GM23338 (cell line): ENCODE results near the gene BCL2L13. TPM values are rescaled to one million over a fixed set of nuclear protein-coding genes. Genes with fewer than 3 reads are reported as not detected.

Source experiments
- ATAC-seq: fragments of 200-7000 bp; cut with Tn5 transposase; 3 replicates; pipeline ENCODE4 v1.9.1; 2020
- DNase-seq: peaks from one replicate; pipeline ENCODE4 v3.0.0-alpha.2; 2015; ENCODE audit warnings: low spot score
- H2AFZ ChIP-seq: fragments of 200-600 bp; sonication (generic); 2 replicates; pipeline ENCODE4 v1.8.0; 2016; ENCODE audit warnings: antibody characterized with exemption, mild to moderate bottlenecking, moderate library complexity
- H3F3A ChIP-seq: fragments of 200-600 bp; sonication (generic); replicated peaks from 2 replicates; pipeline ENCODE4 v1.8.0; 2017; ENCODE audit warnings: antibody characterized with exemption, mixed run types, low read depth
- H3K27ac ChIP-seq: fragments of 200-600 bp; sonication (generic); 2 replicates; pipeline ENCODE4 v1.6.1; 2016; ENCODE audit warnings: low read depth
- H3K27me3 ChIP-seq: fragments of 200-600 bp; sonication (generic); 2 replicates; pipeline ENCODE4 v1.8.0; 2016; ENCODE audit warnings: mild to moderate bottlenecking, mixed run types, moderate library complexity; ENCODE audit not compliant: insufficient read depth
- H3K36me3 ChIP-seq: fragments of 200-600 bp; sonication (generic); 2 replicates; pipeline ENCODE4 v1.8.0; 2016; ENCODE audit warnings: mild to moderate bottlenecking; ENCODE audit not compliant: insufficient read depth
- H3K4me1 ChIP-seq: fragments of 200-600 bp; sonication (generic); 2 replicates; pipeline ENCODE4 v1.8.0; 2016; ENCODE audit warnings: mild to moderate bottlenecking, moderate library complexity; ENCODE audit not compliant: insufficient read depth
- H3K4me2 ChIP-seq: fragments of 200-600 bp; sonication (generic); 2 replicates; pipeline ENCODE4 v1.7.1; 2017; ENCODE audit warnings: mixed run types
- H3K4me3 ChIP-seq: fragments of 200-600 bp; sonication (generic); 2 replicates; pipeline ENCODE4 v1.6.1; 2016; ENCODE audit warnings: mixed run types
- H3K79me2 ChIP-seq: fragments of 200-600 bp; sonication (generic); replicated peaks from 2 replicates; pipeline ENCODE4 v1.8.0; 2017; ENCODE audit warnings: mild to moderate bottlenecking; ENCODE audit not compliant: insufficient read depth
- H3K9me2 ChIP-seq: fragments of 200-600 bp; sonication (generic); 2 replicates; pipeline ENCODE4 v1.8.0; 2017; ENCODE audit not compliant: insufficient read depth
- H4K20me1 ChIP-seq: fragments of 200-600 bp; sonication (generic); replicated peaks from 2 replicates; pipeline ENCODE4 v1.8.0; 2017; ENCODE audit warnings: mild to moderate bottlenecking; ENCODE audit not compliant: insufficient read depth
- H3K27ac Mint-ChIP-seq: 2 replicates; pipeline ENCODE4 v1.8.0; 2020; ENCODE audit warnings: inconsistent platforms, mild to moderate bottlenecking, moderate library complexity, mixed read lengths
- H3K27me3 Mint-ChIP-seq: 3 replicates; pipeline ENCODE4 v1.8.0; 2022; ENCODE audit warnings: low read depth, mild to moderate bottlenecking, moderate library complexity, mixed read lengths, inconsistent platforms; ENCODE audit not compliant: insufficient read depth, poor library complexity
- H3K36me3 Mint-ChIP-seq: 3 replicates; pipeline ENCODE4 v1.8.0; 2021; ENCODE audit warnings: low read depth, mild to moderate bottlenecking, inconsistent platforms, moderate library complexity, mixed read lengths
- H3K4me1 Mint-ChIP-seq: 3 replicates; pipeline ENCODE4 v1.8.0; 2020; ENCODE audit warnings: mild to moderate bottlenecking, inconsistent platforms, mixed read lengths
- H3K4me3 Mint-ChIP-seq: 3 replicates; pipeline ENCODE4 v1.8.0; 2021; ENCODE audit warnings: moderate library complexity, mild to moderate bottlenecking, inconsistent platforms, mixed read lengths
- H3K9me3 Mint-ChIP-seq: 3 replicates; pipeline ENCODE4 v1.8.0; 2020; ENCODE audit warnings: moderate library complexity, mild to moderate bottlenecking, inconsistent platforms, mixed read lengths
- CREB1 ChIP-seq: fragments of 250-450 bp; sonication (Bioruptor Pico); IDR thresholded peaks from 2 replicates; pipeline ENCODE4 v1.5.0; 2020; ENCODE audit warnings: low read depth, mild to moderate bottlenecking, moderate library complexity
- EZH2phosphoT487 ChIP-seq: fragments of 200-600 bp; sonication (generic); IDR thresholded peaks from one replicate; pipeline ENCODE4 v1.8.1; 2018; ENCODE audit warnings: antibody characterized with exemption; ENCODE audit not compliant: unreplicated experiment
- ZNF462 ChIP-seq: fragments of 250-450 bp; sonication (Bioruptor Pico); IDR thresholded peaks from 2 replicates; pipeline ENCODE4 v1.5.0; 2020; ENCODE audit warnings: mild to moderate bottlenecking, moderate library complexity
- polyA plus RNA-seq: library from polyadenylated mRNA; unstranded; fragments of >200 nt; fragmentation: Nextera tagmentation; extraction: Ambion mirVana; gene quantifications from 2 replicates; pipeline ENCODE4 v1.2.1, GENCODE V29; 2016
- total RNA-seq: library from RNA; depleted of rRNA; stranded (reverse); fragments of >200 nt; shearing (Covaris generic); gene quantifications from 2 replicates; pipeline ENCODE4 v1.2.3, GENCODE V29; 2014

BCL2L13 gene
- total and polyA plus RNA-seq, 2 experiments from 2014 or later = 22.4 to 32.3 TPM

GRCh38 chr22:17777717-17778044, 139.1 kb downstream of the BCL2L13 start (continued):
- TF ChIP-seq ZNF462 (CRISPR knock-in tag) = no peak

GRCh38 chr22:17778412-17778976, 139.9 kb downstream of the BCL2L13 start:
- ATAC-seq (no peak), DNase-seq (no peak)
- H3K4me3 ChIP-seq = no peak overlapping the region
- 0 out of 2 replicates have a peak, but pooled peaks cover 1% of the 10 kb centered on the region for H3K79me2 ChIP-seq
- Mint-ChIP-seq H3K9me3 (peaks cover 4% of the 10 kb centered on the region; the same call in 2 of the 3 replicates), H3K27me3 (peaks cover 13% of the 10 kb centered on the region), H3K27ac (no peak overlapping the region), H3K4me1 (peaks cover 32% of the 10 kb centered on the region), H3K4me3 (no peak overlapping the region), H3K36me3 (no peaks in the 10 kb centered on the region; the same call in 2 of the 3 replicates)
- H3K9me2 ChIP-seq = no peaks in the 10 kb centered on the region
- H3K27ac ChIP-seq = no peak overlapping the region
- 0 out of 2 replicates have a peak overlapping the region, but pooled peaks have one; percentile 56 for H2AFZ ChIP-seq
- no peak overlapping the region for H3K4me2 ChIP-seq
- H3K36me3 ChIP-seq = no peaks in the 10 kb centered on the region
- 0 out of 2 replicates have a peak, but pooled peaks cover under 1% of the 10 kb centered on the region for H3K4me1 ChIP-seq
- TF ChIP-seq CREB1 (no peak), EZH2phosphoT487 (no peak)
- no peaks in the 10 kb centered on the region for H4K20me1 ChIP-seq
- H3F3A ChIP-seq = 0 out of 2 replicates have a peak, but pooled peaks cover 5% of the 10 kb centered on the region
- H3K27me3 ChIP-seq = 0 out of 2 replicates have a peak, but pooled peaks cover 3% of the 10 kb centered on the region
